Muscle of leg (tissue), 11 donors: ENCODE results near the gene MPHOSPH9. TPM values are rescaled to one million over a fixed set of nuclear protein-coding genes. Genes with fewer than 3 reads are reported as not detected.

Experiments used
- DNase-seq: peaks from one replicate; pipeline ENCODE4 v3.0.0; 2013
- H3K27ac ChIP-seq: one replicate; pipeline ENCODE4 v1.5.1; 2013; ENCODE audit warnings: mild to moderate bottlenecking, low read length, control low read depth
- H3K27me3 ChIP-seq: one replicate; pipeline ENCODE4 v1.6.1; 2013; ENCODE audit warnings: low read length; ENCODE audit not compliant: control insufficient read depth, insufficient read depth
- H3K36me3 ChIP-seq: one replicate; pipeline ENCODE4 v1.6.1; 2013; ENCODE audit warnings: low read length; ENCODE audit not compliant: control insufficient read depth, insufficient read depth
- H3K4me1 ChIP-seq: one replicate; pipeline ENCODE4 v1.6.1; 2013; ENCODE audit warnings: low read length; ENCODE audit not compliant: control insufficient read depth, insufficient read depth
- H3K4me3 ChIP-seq: one replicate; pipeline ENCODE4 v1.5.1; 2013; ENCODE audit warnings: low read length, control low read depth
- H3K9me3 ChIP-seq: replicated peaks from 2 replicates; pipeline ENCODE4 v1.6.1; 2013; ENCODE audit warnings: low read depth, low read length; ENCODE audit not compliant: control insufficient read depth
- WGBS: methylation state at CpG from one replicate; pipeline ENCODE4 v1.1.5; 2013; ENCODE audit warnings: missing lambda C conversion rate; ENCODE audit not compliant: insufficient coverage; 5-methylcytosine and 5-hydroxymethylcytosine counted together
- polyA plus RNA-seq, 8 donors: library from polyadenylated mRNA; unstranded; fragments of 120-200 nt; gene quantifications; one replicate each; pipeline versions ENCODE4 v1.2.1 to v1.2.3, GENCODE V29; 2013; ENCODE audit warnings: inconsistent platforms in 1 of 8, low replicate concordance in 1 of 8; ENCODE audit not compliant: insufficient read length in 8 of 8, insufficient read depth in 1 of 8
- total RNA-seq: library from RNA; stranded (reverse); fragments of 120-200 nt; gene quantifications from one replicate; pipeline ENCODE4 v1.2.4, GENCODE V29; 2013

MPHOSPH9 gene
- total and polyA plus RNA-seq, 9 donors, result 14.6 to 37.5 (median 18.5) TPM

DNA sequence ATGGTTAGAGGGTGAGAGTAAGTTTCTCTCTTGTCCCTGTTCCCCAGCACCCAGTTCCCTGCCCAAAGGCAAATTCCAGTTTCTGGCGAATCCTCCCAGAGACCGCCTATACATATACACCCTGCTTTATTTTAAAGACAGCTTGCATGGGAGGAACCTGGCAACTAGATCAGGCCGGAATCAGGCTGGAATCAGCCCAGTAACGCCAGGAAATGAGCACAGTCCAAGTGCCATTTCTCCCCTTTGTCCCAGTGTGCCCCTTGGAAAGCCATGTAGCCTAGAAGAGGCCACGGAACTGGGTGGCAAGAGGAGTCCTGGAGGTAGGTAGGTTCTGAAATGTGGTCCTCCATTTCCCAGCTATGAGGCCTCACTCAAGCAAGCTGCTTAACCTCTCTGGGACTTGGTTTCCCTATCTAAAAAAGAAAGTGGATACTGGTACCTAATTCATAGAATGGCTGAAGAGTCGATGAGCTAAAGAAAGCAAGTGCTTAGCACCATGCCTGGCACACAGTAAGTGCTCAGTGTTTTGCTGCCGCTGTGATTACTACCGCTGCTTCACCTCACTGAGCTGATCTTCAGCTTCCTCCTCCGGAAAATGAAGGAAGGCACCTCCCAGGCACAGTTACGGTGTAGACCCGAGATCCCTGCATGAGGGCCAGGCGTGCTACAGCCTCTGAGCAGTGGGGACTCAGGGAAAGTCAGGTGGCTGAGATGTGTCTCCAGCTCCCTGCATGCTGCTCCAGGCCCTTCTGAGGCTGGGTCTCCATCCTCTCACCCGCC lies 118.4 kb downstream of the MPHOSPH9 start:
- H3K36me3 ChIP-seq, result no peaks in the 10 kb centered on the region
- no peaks in the 10 kb centered on the region for H3K27me3 ChIP-seq
- peaks cover 18% of the 10 kb centered on the region for H3K4me1 ChIP-seq
- peak overlapping the region; percentile 26 for H3K27ac ChIP-seq
- WGBS, result 84% methylated on average over 9 of the region's 13 CpGs
- DNase-seq, result no peak
- no peaks in the 10 kb centered on the region for H3K9me3 ChIP-seq
- no peak overlapping the region for H3K4me3 ChIP-seq

DNA sequence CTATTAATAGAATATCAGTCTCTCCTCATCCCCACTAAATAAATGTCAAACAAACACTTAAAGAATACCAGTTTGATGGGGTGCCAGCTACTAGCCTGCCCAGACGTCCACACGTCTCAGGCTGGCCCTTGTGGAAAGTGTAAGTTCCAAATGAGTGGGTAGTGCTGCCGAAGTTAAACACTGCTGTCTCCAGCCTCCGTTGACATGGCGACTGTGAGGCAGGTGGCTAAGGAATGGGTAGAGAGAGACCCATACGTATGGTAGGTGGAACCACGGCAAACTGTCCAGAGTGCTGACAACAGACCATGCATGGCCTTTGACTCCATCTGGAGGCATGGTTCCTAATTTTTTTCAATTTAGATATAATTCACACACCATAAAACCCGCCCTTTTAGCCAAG lies 119.9 kb downstream of the MPHOSPH9 start:
- Histone ChIP-seq H3K4me3 (no peak overlapping the region), H3K36me3 (peaks cover 5% of the 10 kb centered on the region), H3K27me3 (no peaks in the 10 kb centered on the region), H3K27ac (no peak overlapping the region), H3K9me3 (no peaks in the 10 kb centered on the region), H3K4me1 (peaks cover 28% of the 10 kb centered on the region)
- 73% methylated on average over 5 of the region's 8 CpGs for WGBS
- no peak for DNase-seq

DNA sequence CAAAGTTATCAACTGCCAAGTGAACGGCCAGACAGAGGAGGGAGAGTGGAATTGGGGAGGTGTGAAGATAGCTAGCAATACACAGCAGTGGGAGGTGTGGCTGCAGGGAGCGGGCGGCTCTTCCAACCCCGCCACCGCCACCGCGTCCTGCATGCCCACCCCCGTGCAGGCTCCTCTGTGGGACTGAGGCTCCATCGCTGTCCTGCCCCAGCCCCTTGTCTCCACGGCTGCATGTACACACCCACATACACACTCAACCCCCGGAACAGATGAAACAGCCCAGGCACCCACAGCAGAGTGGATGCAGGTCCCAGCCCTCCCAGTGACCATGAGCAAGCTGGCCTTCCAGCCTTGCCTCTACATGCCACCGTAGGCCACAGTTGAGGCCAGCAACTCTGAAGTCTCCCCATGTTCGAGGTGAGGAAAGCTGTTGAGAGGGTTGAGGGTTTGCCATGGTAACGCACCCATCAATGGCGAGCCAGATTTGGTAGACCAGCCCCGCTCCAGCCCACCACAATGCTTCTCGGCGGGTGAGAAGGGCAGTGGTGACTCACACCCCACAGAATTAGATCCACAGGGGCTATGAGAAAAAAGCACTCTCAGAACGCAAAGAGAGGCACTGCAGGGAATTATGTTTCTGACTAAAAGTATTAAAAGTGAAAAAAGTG lies 121.3 kb downstream of the MPHOSPH9 start:
- Histone ChIP-seq H3K4me1 (peaks cover 41% of the 10 kb centered on the region), H3K9me3 (no peaks in the 10 kb centered on the region), H3K36me3 (peaks cover 5% of the 10 kb centered on the region), H3K27me3 (no peaks in the 10 kb centered on the region), H3K4me3 (no peak overlapping the region), H3K27ac (no peak overlapping the region)
- no peak for DNase-seq
- WGBS, result 87% methylated on average over 12 of the region's 19 CpGs

DNA sequence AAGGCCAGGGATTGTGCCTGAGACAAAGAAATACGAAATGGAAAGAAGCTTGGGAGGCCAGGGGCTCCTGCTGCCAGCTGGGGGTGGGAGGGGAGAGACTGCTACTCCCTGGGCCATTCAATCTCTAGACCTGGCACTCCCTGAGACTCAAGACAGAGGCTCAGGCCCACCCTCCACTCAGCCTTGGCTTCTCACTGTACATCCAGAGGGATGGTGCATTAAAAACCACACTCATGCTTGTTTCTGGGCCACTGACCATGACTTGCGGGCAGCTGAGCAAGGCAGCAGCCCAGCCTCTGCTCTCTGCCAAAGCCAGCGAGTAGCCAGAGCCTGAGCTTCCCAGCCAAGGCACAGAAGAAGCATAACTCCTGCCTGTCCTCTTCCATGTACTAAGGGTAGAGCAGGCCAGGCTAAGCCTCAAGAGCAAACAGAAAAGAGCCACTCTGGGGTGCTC lies 123.6 kb downstream of the MPHOSPH9 start:
- Histone ChIP-seq H3K4me1 (peaks cover 36% of the 10 kb centered on the region), H3K27ac (no peak overlapping the region), H3K27me3 (no peaks in the 10 kb centered on the region), H3K9me3 (no peaks in the 10 kb centered on the region), H3K36me3 (peaks cover 5% of the 10 kb centered on the region), H3K4me3 (no peak overlapping the region)
- WGBS, result 57% methylated on average over 1 of the region's 3 CpGs
- DNase-seq, result peak; percentile 41

DNA sequence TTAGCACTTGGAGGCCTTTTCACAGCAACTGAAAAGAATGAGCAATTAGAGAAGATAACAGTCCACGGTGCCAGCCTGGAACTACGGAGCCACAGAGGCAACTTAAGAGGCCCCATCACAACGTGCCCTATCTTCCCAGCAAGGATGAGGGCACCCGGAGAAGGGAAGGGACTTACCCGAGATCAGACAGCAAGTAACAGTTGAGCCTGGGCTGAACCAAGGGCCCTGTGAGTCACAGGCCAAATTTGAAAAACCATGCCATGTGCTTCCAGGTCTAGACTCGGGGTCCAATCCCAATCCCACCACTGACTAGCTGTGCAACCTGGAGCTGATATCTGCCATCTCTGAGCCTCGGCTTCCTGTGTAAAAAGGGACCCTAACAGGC lies 124.3 kb downstream of the MPHOSPH9 start:
- Histone ChIP-seq H3K27me3 (no peaks in the 10 kb centered on the region), H3K4me1 (peaks cover 34% of the 10 kb centered on the region), H3K36me3 (peaks cover 5% of the 10 kb centered on the region), H3K4me3 (no peak overlapping the region), H3K9me3 (no peaks in the 10 kb centered on the region), H3K27ac (no peak overlapping the region)
- WGBS, result 80% methylated on average over 5 of the region's 7 CpGs
- no peak for DNase-seq

DNA sequence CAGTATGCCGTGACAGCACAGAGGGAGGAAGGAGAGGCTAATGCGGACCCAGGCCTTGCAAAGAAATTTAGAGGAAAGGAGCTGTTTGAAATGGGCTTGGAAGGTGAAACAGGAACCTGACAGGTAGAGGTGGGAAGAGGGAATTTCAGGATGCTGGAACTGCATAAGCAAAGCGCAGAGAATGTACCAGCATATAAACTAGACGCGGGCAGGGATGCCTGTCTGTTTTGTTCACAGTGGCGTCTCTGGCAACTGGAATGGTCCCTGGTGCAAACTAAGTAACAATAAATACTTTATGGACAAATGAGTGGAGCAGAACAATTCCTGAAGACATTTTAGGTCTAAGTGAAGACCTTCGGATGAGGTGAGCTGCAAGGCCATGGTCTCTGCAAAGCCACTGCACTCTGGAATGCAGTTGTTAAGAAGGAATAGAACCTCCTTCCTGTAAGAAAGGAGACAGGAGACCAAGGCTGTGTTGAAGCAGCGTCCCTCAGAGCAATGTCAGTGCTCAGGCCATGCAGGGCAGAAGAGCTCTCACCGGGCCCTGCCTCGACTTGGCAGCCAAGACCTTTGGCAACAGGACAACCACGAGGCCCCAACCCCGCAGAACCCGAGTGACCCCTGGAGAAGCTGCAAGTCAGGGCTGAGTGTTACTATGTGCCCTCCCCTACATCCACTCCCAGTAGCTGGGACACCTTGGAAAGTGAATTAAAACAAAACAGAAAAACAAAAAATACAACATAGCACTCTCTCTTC lies 124.8 kb downstream of the MPHOSPH9 start:
- Histone ChIP-seq H3K36me3 (peaks cover 5% of the 10 kb centered on the region), H3K27me3 (no peaks in the 10 kb centered on the region), H3K9me3 (no peaks in the 10 kb centered on the region), H3K4me3 (no peak overlapping the region), H3K4me1 (peaks cover 34% of the 10 kb centered on the region), H3K27ac (peak overlapping the region; percentile 87)
- DNase-seq, result no peak
- WGBS, result 81% methylated on average over 9 of the region's 13 CpGs

DNA sequence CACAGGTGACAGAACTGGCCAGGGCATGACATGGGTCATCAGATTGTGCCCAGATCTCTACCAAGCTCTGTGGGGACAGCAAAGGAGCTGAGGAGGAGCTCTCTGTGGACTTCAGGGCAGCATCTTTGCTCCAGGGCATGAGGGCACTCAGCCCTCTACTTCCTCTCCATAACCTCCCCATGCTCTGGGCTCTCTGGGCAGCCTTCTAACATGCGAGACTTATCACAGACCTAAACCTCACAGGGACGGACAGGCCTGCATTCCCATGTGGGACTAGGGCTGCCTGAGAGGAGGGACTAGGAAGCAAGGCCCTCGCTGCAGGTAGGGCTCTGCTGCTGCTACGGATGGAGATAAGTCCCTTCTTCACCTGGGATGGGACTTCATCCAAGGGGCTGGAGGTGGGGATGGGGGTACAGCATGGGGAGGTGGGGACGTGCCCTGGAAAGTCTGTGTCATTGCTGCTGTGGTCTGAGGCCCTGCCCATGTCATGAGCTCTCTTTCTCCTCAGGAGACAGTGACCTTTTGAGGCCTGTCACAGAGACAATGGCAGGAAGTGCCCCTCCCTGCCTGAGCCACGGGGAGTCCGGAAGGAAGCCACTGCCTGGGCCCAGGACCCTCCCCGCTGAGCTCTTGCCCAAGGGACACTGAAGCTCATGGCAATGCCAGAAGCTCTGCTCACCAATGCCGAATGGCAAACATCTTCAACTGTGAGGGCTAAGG lies 126.1 kb downstream of the MPHOSPH9 start:
- 59% methylated on average over 6 of the region's 9 CpGs for WGBS
- DNase-seq, result peak; percentile 32
- Histone ChIP-seq H3K27ac (peak overlapping the region; percentile 87), H3K4me3 (no peak overlapping the region), H3K27me3 (no peaks in the 10 kb centered on the region), H3K36me3 (peaks cover 5% of the 10 kb centered on the region), H3K9me3 (no peaks in the 10 kb centered on the region), H3K4me1 (peaks cover 34% of the 10 kb centered on the region)

DNA sequence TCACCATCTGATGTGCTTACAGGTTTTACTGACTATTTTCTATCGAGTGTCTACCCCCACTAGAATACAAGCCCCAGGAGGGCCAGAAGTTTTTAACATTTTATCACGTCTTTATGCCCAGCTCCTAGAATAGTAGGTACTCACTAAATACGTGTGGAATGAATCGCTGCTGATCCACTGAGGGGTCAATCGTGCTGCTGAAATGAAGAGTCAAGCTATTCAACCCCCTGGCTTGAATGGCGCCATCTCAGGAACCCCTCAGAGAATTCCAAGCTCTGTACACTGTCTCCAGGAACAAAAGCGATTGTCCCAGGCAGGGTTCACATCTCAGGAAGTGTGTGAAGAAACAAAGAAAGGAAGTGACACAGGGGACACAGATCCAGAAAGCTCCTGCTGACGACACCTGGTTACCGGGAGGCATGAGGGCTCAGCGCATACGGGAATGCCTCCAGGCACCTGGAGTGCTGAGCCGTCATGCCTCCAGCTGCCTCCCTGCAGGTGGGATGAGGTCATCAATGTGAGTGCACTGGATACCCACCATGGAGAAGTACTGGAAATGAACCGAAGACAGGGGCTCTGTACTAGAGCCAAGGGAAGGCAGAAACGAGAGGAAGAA lies 127.6 kb downstream of the MPHOSPH9 start:
- Histone ChIP-seq H3K27ac (peak overlapping the region; percentile 87), H3K9me3 (no peaks in the 10 kb centered on the region), H3K4me1 (peaks cover 34% of the 10 kb centered on the region), H3K27me3 (no peaks in the 10 kb centered on the region), H3K4me3 (no peak overlapping the region), H3K36me3 (peaks cover 5% of the 10 kb centered on the region)
- DNase-seq, result peak; percentile 47
- WGBS, result 63% methylated on average over 9 of the region's 14 CpGs

DNA sequence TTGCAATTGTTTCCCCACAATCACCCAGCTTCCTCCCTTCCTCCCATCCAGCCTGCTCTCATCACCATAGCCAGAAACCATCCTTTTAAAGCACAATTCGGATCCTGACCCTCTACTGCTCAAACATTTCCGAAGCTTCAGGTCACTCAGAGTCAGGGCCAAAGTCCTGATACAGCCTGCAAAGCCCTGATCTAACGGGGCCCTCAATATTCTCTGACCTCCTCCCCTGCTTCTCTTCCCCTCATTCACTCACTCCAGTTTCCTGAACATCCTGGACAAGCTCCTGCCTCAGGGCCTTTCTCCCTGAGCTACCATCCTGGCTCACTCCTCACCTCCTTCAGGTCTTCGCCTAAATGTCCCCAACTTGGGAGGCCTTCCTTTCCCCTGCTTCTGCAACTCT lies 128.1 kb downstream of the MPHOSPH9 start:
- no peaks in the 10 kb centered on the region for H3K9me3 ChIP-seq
- no peak overlapping the region for H3K4me3 ChIP-seq
- peak overlapping the region; percentile 53 for H3K27ac ChIP-seq
- 67% methylated on average over 4 of the region's 4 CpGs for WGBS
- H3K27me3 ChIP-seq, result no peaks in the 10 kb centered on the region
- no peak for DNase-seq
- peaks cover 5% of the 10 kb centered on the region for H3K36me3 ChIP-seq
- H3K4me1 ChIP-seq, result peaks cover 37% of the 10 kb centered on the region
